GM18858 (cell line): ENCODE measurements around the gene RNF212.

Experiments
- ATAC-seq: cut with Tn5 transposase; IDR thresholded peaks from one replicate; pipeline ENCODE4 v1.9.1; 2021; ENCODE audit not compliant: unreplicated experiment

The RNF212 gene

GRCh38 chr4:1115528-1116293 lies 2.3 kb upstream of the RNF212 start:
- no peak for ATAC-seq

- no peak for ATAC-seq
These were observed 562 bp downstream of the RNF212 start for GRCh38 chr4:1112821-1113182.

GRCh38 chr4:1112174-1112820 lies 1.1 kb downstream of the RNF212 start:
- no peak for ATAC-seq

GRCh38 chr4:1111259-1111809 lies 2.0 kb downstream of the RNF212 start:
- ATAC-seq, result no peak

- no peak for ATAC-seq
These were observed 3.4 kb downstream of the RNF212 start for GRCh38 chr4:1109898-1110506.

- no peak for ATAC-seq
These were observed 4.0 kb downstream of the RNF212 start for GRCh38 chr4:1109333-1109732.

GRCh38 chr4:1105662-1106061 lies 7.7 kb downstream of the RNF212 start:
- no peak for ATAC-seq

GRCh38 chr4:1105067-1105466 lies 8.3 kb downstream of the RNF212 start:
- no peak for ATAC-seq

GRCh38 chr4:1104647-1105046 lies 8.7 kb downstream of the RNF212 start:
- no peak for ATAC-seq

- ATAC-seq, result no peak
These were observed 13.6 kb downstream of the RNF212 start for GRCh38 chr4:1099684-1100335.

- ATAC-seq, result no peak
These were observed 14.1 kb downstream of the RNF212 start for GRCh38 chr4:1099270-1099669.

GRCh38 chr4:1098311-1098925 lies 14.9 kb downstream of the RNF212 start:
- no peak for ATAC-seq

- ATAC-seq, result no peak
These were observed 15.8 kb downstream of the RNF212 start for GRCh38 chr4:1097553-1097952.

- ATAC-seq, result no peak
These were observed 16.5 kb downstream of the RNF212 start for GRCh38 chr4:1096841-1097240.

GRCh38 chr4:1094336-1094690 lies 19.1 kb downstream of the RNF212 start:
- ATAC-seq, result no peak

- no peak for ATAC-seq
These were observed 19.7 kb downstream of the RNF212 start for GRCh38 chr4:1093391-1094335.

GRCh38 chr4:1092983-1093361 lies 20.4 kb downstream of the RNF212 start:
- ATAC-seq, result no peak

GRCh38 chr4:1092026-1092982 lies 21.1 kb downstream of the RNF212 start:
- no peak for ATAC-seq

- no peak for ATAC-seq
These were observed 21.8 kb downstream of the RNF212 start for GRCh38 chr4:1091561-1091995.
